ENCODE results near the gene RAI14. TPM values are rescaled to one million over a fixed set of nuclear protein-coding genes. Genes with fewer than 3 reads are reported as not detected.

RAI14 gene
- total RNA-seq, 1 experiment from 2014 or later = 133 TPM

GRCh38 chr5:34790069-34790468 lies 133.9 kb downstream of the RAI14 start:
- Histone ChIP-seq H3K9me2 (ENCODE audit: insufficient read depth) (no peaks in the 10 kb centered on the region), H3K4me2 (no peak overlapping the region), H3K79me2 (ENCODE audit: low read depth) (peaks cover 48% of the 10 kb centered on the region), H3F3A (ENCODE audit: insufficient read depth, low read depth) (peaks cover 49% of the 10 kb centered on the region), H3K9me3 (ENCODE audit: insufficient read depth, low read depth) (peaks cover 11% of the 10 kb centered on the region; the same call in 1 of the 2 replicates), H3K4me3 (no peak overlapping the region), H3K27me3 (ENCODE audit: insufficient read depth, low read depth) (no peaks in the 10 kb centered on the region), H3K4me1 (replicated peaks; ENCODE audit: insufficient read depth) (no peaks in the 10 kb centered on the region), H4K20me1 (ENCODE audit: insufficient read depth) (peaks cover 18% of the 10 kb centered on the region), H2AFZ (no peak overlapping the region), H3K36me3 (ENCODE audit: low read depth) (0 out of 2 replicates have a peak, but pooled peaks cover 13% of the 10 kb centered on the region), H3K27ac (no peak overlapping the region)
- no TSS peak for BruUV-seq (replicated peaks)
- TF ChIP-seq CTCF (conservative IDR thresholded peaks at IDR 0.05) (no peak), EZH2 (IDR thresholded peaks at IDR 0.05; ENCODE audit: low read depth) (no peak)
- ChIA-PET POLR2A (ENCODE audit: unreplicated experiment) (interaction anchor here (0.6 kb wide), 1 partner anchor 77 kb away, joined by 3 read pairs; no protein-coding TSS in a partner anchor), CTCF (no interaction called here)
- DNase-seq = no peak
- intact Hi-C loops (cut with micrococcal nuclease; ENCODE audit: unreplicated experiment) = no loop called here

GRCh38 chr5:34791761-34792244 lies 135.7 kb downstream of the RAI14 start:
- H3K4me1 ChIP-seq (replicated peaks; ENCODE audit: insufficient read depth) = no peaks in the 10 kb centered on the region
- no peak overlapping the region for H3K4me2 ChIP-seq
- ChIA-PET POLR2A (ENCODE audit: unreplicated experiment) (no interaction called here), CTCF (interaction anchor here (0.6 kb wide), 1 partner anchor 47 kb away, joined by 7 read pairs; no protein-coding TSS in a partner anchor)
- no peaks in the 10 kb centered on the region for H3K27me3 ChIP-seq (ENCODE audit: insufficient read depth, low read depth)
- H3K4me3 ChIP-seq = no peak overlapping the region
- H3K9me3 ChIP-seq (ENCODE audit: insufficient read depth, low read depth) = peaks cover 8% of the 10 kb centered on the region; the same call in 1 of the 2 replicates
- BruUV-seq (replicated peaks) = no TSS peak
- intact Hi-C loops (cut with micrococcal nuclease; ENCODE audit: unreplicated experiment) = no loop called here
- no peak overlapping the region for H3K27ac ChIP-seq
- no peak for DNase-seq
- no peaks in the 10 kb centered on the region for H3K9me2 ChIP-seq (ENCODE audit: insufficient read depth)
- TF ChIP-seq EZH2 (IDR thresholded peaks at IDR 0.05; ENCODE audit: low read depth) (no peak), CTCF (conservative IDR thresholded peaks at IDR 0.05) (no peak)
- H2AFZ ChIP-seq = no peak overlapping the region
- peaks cover 18% of the 10 kb centered on the region for H4K20me1 ChIP-seq (ENCODE audit: insufficient read depth)
- H3K79me2 ChIP-seq (ENCODE audit: low read depth) = peaks cover 45% of the 10 kb centered on the region
- H3K36me3 ChIP-seq (ENCODE audit: low read depth) = peaks cover 30% of the 10 kb centered on the region
- H3F3A ChIP-seq (ENCODE audit: insufficient read depth, low read depth) = peaks cover 56% of the 10 kb centered on the region

GRCh38 chr5:34802834-34803563 lies 146.9 kb downstream of the RAI14 start:
- no peaks in the 10 kb centered on the region for H3K9me3 ChIP-seq (ENCODE audit: insufficient read depth, low read depth)
- DNase-seq = no peak
- no peak overlapping the region for H3K4me3 ChIP-seq
- no peaks in the 10 kb centered on the region for H3K9me2 ChIP-seq (ENCODE audit: insufficient read depth)
- no peak overlapping the region for H3K4me2 ChIP-seq
- no TSS peak for BruUV-seq (replicated peaks)
- no peaks in the 10 kb centered on the region for H3K4me1 ChIP-seq (replicated peaks; ENCODE audit: insufficient read depth)
- POLR2A ChIA-PET (ENCODE audit: unreplicated experiment) = no interaction called here
- H2AFZ ChIP-seq = no peak overlapping the region
- no peaks in the 10 kb centered on the region for H3K27me3 ChIP-seq (ENCODE audit: insufficient read depth, low read depth)
- no peaks in the 10 kb centered on the region; the same call in 1 of the 2 replicates for H3K79me2 ChIP-seq (ENCODE audit: low read depth)
- H3K27ac ChIP-seq = no peak overlapping the region
- peaks cover 68% of the 10 kb centered on the region for H3K36me3 ChIP-seq (ENCODE audit: low read depth)
- no peaks in the 10 kb centered on the region for H4K20me1 ChIP-seq (ENCODE audit: insufficient read depth)
- intact Hi-C loops (cut with micrococcal nuclease; ENCODE audit: unreplicated experiment) = loop anchor here (5.0 kb wide), 1 partner anchor 146 kb away; the partner anchor contains the start of gene RAI14
- CTCF ChIA-PET = no interaction called here
- TF ChIP-seq EZH2 (IDR thresholded peaks at IDR 0.05; ENCODE audit: low read depth) (no peak), CTCF (conservative IDR thresholded peaks at IDR 0.05) (no peak)
- H3F3A ChIP-seq (ENCODE audit: insufficient read depth, low read depth) = peaks cover 53% of the 10 kb centered on the region; the same call in 1 of the 2 replicates
